Endothelial cell of umbilical vein (primary cell): ENCODE data around the gene SAYSD1.

Source experiments
- CTCF ChIP-seq, 2 donors: IDR thresholded peaks; 1 replicate in 1 of 2; 2 replicates in 1 of 2; pipeline ENCODE4 v1.5.1; 2011; ENCODE audit warnings: low read length in 2 of 2, mild to moderate bottlenecking in 2 of 2, moderate library complexity in 2 of 2, control low read depth in 1 of 2, inconsistent platforms in 1 of 2, low read depth in 1 of 2; ENCODE audit not compliant: insufficient read depth in 1 of 2; ENCODE audit errors: extremely low read depth in 1 of 2
- EZH2 ChIP-seq: IDR thresholded peaks from 2 replicates; pipeline ENCODE4 v1.6.1; 2012; ENCODE audit warnings: borderline replicate concordance, low read depth, mild to moderate bottlenecking, moderate library complexity, low read length, inconsistent platforms; ENCODE audit not compliant: severe bottlenecking
- JUN ChIP-seq: IDR thresholded peaks from 2 replicates; pipeline ENCODE4 v1.6.1; 2011; ENCODE audit warnings: borderline replicate concordance, low read depth; ENCODE audit not compliant: insufficient read length, insufficient read depth
- MAX ChIP-seq: IDR thresholded peaks from 2 replicates; pipeline ENCODE4 v1.6.1; 2011; ENCODE audit not compliant: insufficient read depth, insufficient read length
- POLR2A ChIP-seq: IDR thresholded peaks from 2 replicates; pipeline ENCODE4 v1.6.1; 2012; ENCODE audit warnings: low read depth, mild to moderate bottlenecking, control low read depth, low read length
- POLR2AphosphoS5 ChIP-seq: IDR thresholded peaks from 2 replicates; pipeline ENCODE4 v1.6.1; 2012; ENCODE audit warnings: low read depth, mild to moderate bottlenecking, control low read depth, low read length, moderate library complexity; ENCODE audit not compliant: insufficient read depth

- TF ChIP-seq CTCF (IDR thresholded peaks at IDR 0.05; ENCODE audit: extremely low read depth in 1 of 2, insufficient read depth in 1 of 2, low read depth in 1 of 2, low read length in 2 of 2) = no peak
- TF ChIP-seq POLR2A = no peak
- TF ChIP-seq POLR2AphosphoS5 = no peak
- no peak for TF ChIP-seq EZH2
- TF ChIP-seq JUN = no peak
- TF ChIP-seq MAX = no peak
These were observed 58.8 kb downstream of the SAYSD1 start for GRCh38 chr6:39056191-39056590.
